Stimulated activated CD4-positive, alpha-beta T cell treated with anti-CD3 and anti-CD28 coated beads, TNF-alpha, amount 100 ng/mL, for 4 hours (primary cell): ENCODE results near the gene UCHL1.
"Not testable (repeated sequence)": the region's sequence is repeated elsewhere in the genome, so short reads cannot be mapped to it uniquely, and the experiment has no call there.

Source experiments
- DNase-seq, 3 experiments: peaks; one replicate each; pipeline ENCODE4 v3.0.0-alpha.2; 2020; ENCODE audit warnings: low read depth in 3 of 3

UCHL1 gene

GRCh38 chr4:41290479-41290878 is 33.8 kb downstream of the UCHL1 start:
- DNase-seq = no peak

GRCh38 chr4:41294445-41295062 is 37.8 kb downstream of the UCHL1 start:
- no peak for DNase-seq

GRCh38 chr4:41296995-41297394 is 40.3 kb downstream of the UCHL1 start:
- no peak for DNase-seq

GRCh38 chr4:41297832-41298231 is 41.1 kb downstream of the UCHL1 start:
- DNase-seq = no peak

GRCh38 chr4:41299486-41299885 is 42.8 kb downstream of the UCHL1 start:
- no peak for DNase-seq

- DNase-seq = no peak
Measured at GRCh38 chr4:41301137-41301536, 44.4 kb downstream of the UCHL1 start.

GRCh38 chr4:41303372-41304118 is 46.8 kb downstream of the UCHL1 start:
- no peak for DNase-seq

GRCh38 chr4:41304221-41304620 is 47.5 kb downstream of the UCHL1 start:
- no peak for DNase-seq

GRCh38 chr4:41305476-41305875 is 48.7 kb downstream of the UCHL1 start:
- no peak for DNase-seq

- no peak for DNase-seq
Measured at GRCh38 chr4:41307638-41308037, 50.9 kb downstream of the UCHL1 start.

- DNase-seq = no peak
Measured at GRCh38 chr4:41308398-41308797, 51.7 kb downstream of the UCHL1 start.

GRCh38 chr4:41315426-41315825 is 58.7 kb downstream of the UCHL1 start:
- DNase-seq = not testable (repeated sequence)

GRCh38 chr4:41315862-41316261 is 59.1 kb downstream of the UCHL1 start:
- no peak for DNase-seq
